GM12892 (cell line): Measurements from ENCODE around the gene NENF.

Experiments used
- DNase-seq: peaks from one replicate; pipeline ENCODE4 v3.0.0; 2011; ENCODE audit not compliant: insufficient read length
- FAIRE-seq: peaks from 2 replicates; lab custom pipeline; 2011; peaks lifted over from hg19 to GRCh38; lab: Jason Lieb, UNC
- POLR2A ChIP-seq: IDR thresholded peaks from 2 replicates; pipeline ENCODE4 v1.6.1; 2011; ENCODE audit warnings: low read depth, low read length, control low read depth
- POLR2AphosphoS5 ChIP-seq: IDR thresholded peaks from 2 replicates; pipeline ENCODE4 v1.6.1; 2011; ENCODE audit warnings: low read depth, low read length, control low read depth
- TAF1 ChIP-seq: IDR thresholded peaks from 2 replicates; pipeline ENCODE4 v1.6.1; 2011; ENCODE audit warnings: low read depth, mild to moderate bottlenecking, control low read depth, low read length, borderline replicate concordance

The NENF gene

GRCh38 chr1:212487774-212488435, 55.2 kb downstream of the NENF start:
- no peak for FAIRE-seq
- TF ChIP-seq POLR2AphosphoS5, result no peak
- TF ChIP-seq POLR2A, result no peak
- no peak for TF ChIP-seq TAF1
- no peak for DNase-seq

- DNase-seq (no peak), FAIRE-seq (peak; percentile 88)
- TF ChIP-seq TAF1 (no peak), POLR2AphosphoS5 (no peak), POLR2A (no peak)
Observed at GRCh38 chr1:212488436-212489283, 55.9 kb downstream of the NENF start.

- DNase-seq (no peak), FAIRE-seq (no peak)
- no peak for TF ChIP-seq POLR2AphosphoS5
- TF ChIP-seq POLR2A, result no peak
- no peak for TF ChIP-seq TAF1
Observed at GRCh38 chr1:212489284-212489859, 56.7 kb downstream of the NENF start.

- TF ChIP-seq TAF1 (no peak), POLR2A (no peak), POLR2AphosphoS5 (no peak)
- FAIRE-seq (no peak), DNase-seq (no peak)
Observed at GRCh38 chr1:212490276-212490675, 57.6 kb downstream of the NENF start.

- no peak for FAIRE-seq
- TF ChIP-seq POLR2AphosphoS5 (no peak), POLR2A (no peak), TAF1 (no peak)
- DNase-seq, result no peak
Observed at GRCh38 chr1:212491454-212491853, 58.7 kb downstream of the NENF start.
